Activated CD4-positive, alpha-beta T cell treated with anti-CD3 and anti-CD28 coated beads, Interleukin-2, amount 50 U/mL, for 4 hours (primary cell): Measurements from ENCODE around the gene ZNF664.

Source experiments
- DNase-seq, 2 experiments: peaks; one replicate each; pipeline ENCODE4 v3.0.0-alpha.2; 2020

Gene ZNF664

GRCh38 chr12:123991372-123991951, 18.4 kb downstream of the ZNF664 start:
- DNase-seq = no peak

- DNase-seq = no peak
Measured at GRCh38 chr12:123992118-123992825, 19.3 kb downstream of the ZNF664 start.

- DNase-seq = no peak
Measured at GRCh38 chr12:123995023-123995748, 22.2 kb downstream of the ZNF664 start.

- no peak for DNase-seq
Measured at GRCh38 chr12:123996581-123996980, 23.6 kb downstream of the ZNF664 start.

- DNase-seq = no peak
Measured at GRCh38 chr12:123997033-123997822, 24.2 kb downstream of the ZNF664 start.

- DNase-seq = no peak
Measured at GRCh38 chr12:123997908-123998307, 24.9 kb downstream of the ZNF664 start.

- DNase-seq = no peak
Measured at GRCh38 chr12:123998344-123998990, 25.5 kb downstream of the ZNF664 start.

- DNase-seq = no peak
Measured at GRCh38 chr12:123998991-123999359, 26.0 kb downstream of the ZNF664 start.

- no peak for DNase-seq
Measured at GRCh38 chr12:124000111-124000510, 27.1 kb downstream of the ZNF664 start.

GRCh38 chr12:124001343-124001742, 28.3 kb downstream of the ZNF664 start:
- DNase-seq = no peak

GRCh38 chr12:124002021-124002644, 29.1 kb downstream of the ZNF664 start:
- no peak for DNase-seq

- DNase-seq = no peak
Measured at GRCh38 chr12:124002654-124003053, 29.6 kb downstream of the ZNF664 start.

GRCh38 chr12:124004233-124004875, 31.3 kb downstream of the ZNF664 start:
- no peak for DNase-seq

GRCh38 chr12:124006085-124006845, 33.2 kb downstream of the ZNF664 start:
- DNase-seq = no peak

GRCh38 chr12:124006846-124007713, 34.1 kb downstream of the ZNF664 start:
- no peak for DNase-seq

- no peak for DNase-seq
Measured at GRCh38 chr12:124007826-124008570, 35.0 kb downstream of the ZNF664 start.

GRCh38 chr12:124008595-124008994, 35.6 kb downstream of the ZNF664 start:
- no peak for DNase-seq

- DNase-seq = no peak
Measured at GRCh38 chr12:124009781-124010180, 36.8 kb downstream of the ZNF664 start.

GRCh38 chr12:124010687-124011086, 37.7 kb downstream of the ZNF664 start:
- no peak for DNase-seq
